Osteoblast (primary cell): ENCODE results near the gene CEP162. TPM values are rescaled to one million over a fixed set of nuclear protein-coding genes. Genes with fewer than 3 reads are reported as not detected.

Experiments
- DNase-seq: peaks from one replicate; pipeline ENCODE4 v3.0.0; 2011; ENCODE audit warnings: low spot score, mixed read lengths; ENCODE audit not compliant: insufficient read length; ENCODE audit errors: missing footprints
- H2AFZ ChIP-seq: 2 replicates; pipeline ENCODE4 v1.6.0; 2011; ENCODE audit warnings: mild to moderate bottlenecking, low read length
- H3K27ac ChIP-seq: 2 replicates; pipeline ENCODE4 v1.5.1; 2011; ENCODE audit warnings: mild to moderate bottlenecking, low read depth, low read length, moderate library complexity
- H3K27me3 ChIP-seq: 2 replicates; pipeline ENCODE4 v1.6.0; 2012; ENCODE audit warnings: mild to moderate bottlenecking, control low read depth, inconsistent platforms, low read length, moderate library complexity; ENCODE audit not compliant: insufficient read depth
- H3K36me3 ChIP-seq: 2 replicates; pipeline ENCODE4 v1.5.1; 2011; ENCODE audit warnings: mild to moderate bottlenecking, low read length, control low read depth, moderate library complexity; ENCODE audit not compliant: insufficient read depth
- H3K4me1 ChIP-seq: 2 replicates; pipeline ENCODE4 v1.5.1; 2011; ENCODE audit warnings: mild to moderate bottlenecking, low read length, control low read depth, moderate library complexity; ENCODE audit not compliant: insufficient read depth
- H3K4me2 ChIP-seq: 2 replicates; pipeline ENCODE4 v1.6.0; 2011; ENCODE audit warnings: mild to moderate bottlenecking, low read length; ENCODE audit not compliant: insufficient read depth
- H3K4me3 ChIP-seq: fragments of 200-600 bp; sonication (generic); 3 replicates; pipeline ENCODE4 v1.5.1; 2012; ENCODE audit warnings: mild to moderate bottlenecking, low read length, inconsistent platforms; ENCODE audit not compliant: insufficient read depth
- H3K79me2 ChIP-seq: 2 replicates; pipeline ENCODE4 v1.6.0; 2012; ENCODE audit warnings: mild to moderate bottlenecking, low read length, control low read depth, inconsistent platforms; ENCODE audit not compliant: insufficient read depth
- H3K9me3 ChIP-seq: 2 replicates; pipeline ENCODE4 v1.5.1; 2011; ENCODE audit warnings: low read depth, low read length, control low read depth
- H4K20me1 ChIP-seq: 2 replicates; pipeline ENCODE4 v1.6.0; 2012; ENCODE audit warnings: mild to moderate bottlenecking, low read length, control low read depth; ENCODE audit not compliant: insufficient read depth
- CTCF ChIP-seq: IDR thresholded peaks from 2 replicates; pipeline ENCODE4 v1.5.1; 2011; ENCODE audit warnings: mild to moderate bottlenecking, low read depth, low read length, moderate library complexity; ENCODE audit errors: extremely low read depth
- total RNA-seq: library from RNA; depleted of rRNA; stranded (reverse); fragments of >200 nt; gene quantifications from 2 replicates; pipeline ENCODE4 v1.2.3, GENCODE V29; 2012

The CEP162 gene
- total RNA-seq, 1 donor: 17.0 TPM

GRCh38 chr6:84260926-84261325, 33.5 kb upstream of the CEP162 start:
- Histone ChIP-seq H4K20me1 (no peaks in the 10 kb centered on the region), H2AFZ (no peak overlapping the region), H3K4me2 (no peak overlapping the region), H3K27ac (no peak overlapping the region), H3K36me3 (no peaks in the 10 kb centered on the region), H3K27me3 (no peaks in the 10 kb centered on the region), H3K4me3 (no peak overlapping the region), H3K4me1 (peaks cover 11% of the 10 kb centered on the region), H3K9me3 (no peaks in the 10 kb centered on the region), H3K79me2 (no peaks in the 10 kb centered on the region)
- no peak for DNase-seq
- TF ChIP-seq CTCF: no peak

- H3K27ac ChIP-seq: no peak overlapping the region
- DNase-seq: no peak
- no peak overlapping the region for H3K4me3 ChIP-seq
- no peak overlapping the region for H2AFZ ChIP-seq
- H3K4me2 ChIP-seq: no peak overlapping the region
- H4K20me1 ChIP-seq: no peaks in the 10 kb centered on the region
- H3K4me1 ChIP-seq: peaks cover 11% of the 10 kb centered on the region
- no peaks in the 10 kb centered on the region for H3K79me2 ChIP-seq
- H3K27me3 ChIP-seq: no peaks in the 10 kb centered on the region
- no peak for TF ChIP-seq CTCF
- no peaks in the 10 kb centered on the region for H3K9me3 ChIP-seq
- no peaks in the 10 kb centered on the region for H3K36me3 ChIP-seq
Observed at GRCh38 chr6:84260196-84260595, 32.8 kb upstream of the CEP162 start.

- DNase-seq: no peak
- Histone ChIP-seq H3K27ac (no peak overlapping the region), H3K4me2 (peak overlapping the region; percentile 75), H3K4me1 (peaks cover 11% of the 10 kb centered on the region), H4K20me1 (no peaks in the 10 kb centered on the region), H3K4me3 (peak overlapping the region; percentile 65), H3K9me3 (no peaks in the 10 kb centered on the region), H3K27me3 (no peaks in the 10 kb centered on the region), H3K79me2 (no peaks in the 10 kb centered on the region), H3K36me3 (no peaks in the 10 kb centered on the region), H2AFZ (peak overlapping the region; percentile 82)
- no peak for TF ChIP-seq CTCF
Observed at GRCh38 chr6:84258866-84259265, 31.4 kb upstream of the CEP162 start.

- Histone ChIP-seq H3K36me3 (no peaks in the 10 kb centered on the region), H3K79me2 (no peaks in the 10 kb centered on the region), H3K4me3 (peak overlapping the region; percentile 65), H3K9me3 (no peaks in the 10 kb centered on the region), H3K27me3 (no peaks in the 10 kb centered on the region), H2AFZ (peak overlapping the region; percentile 82), H3K4me2 (peak overlapping the region; percentile 75), H3K4me1 (peaks cover 11% of the 10 kb centered on the region), H3K27ac (no peak overlapping the region), H4K20me1 (no peaks in the 10 kb centered on the region)
- DNase-seq: no peak
- no peak for TF ChIP-seq CTCF
Observed at GRCh38 chr6:84258268-84258667, 30.8 kb upstream of the CEP162 start.
